ENCODE data around the gene CXCL16.

DNA sequence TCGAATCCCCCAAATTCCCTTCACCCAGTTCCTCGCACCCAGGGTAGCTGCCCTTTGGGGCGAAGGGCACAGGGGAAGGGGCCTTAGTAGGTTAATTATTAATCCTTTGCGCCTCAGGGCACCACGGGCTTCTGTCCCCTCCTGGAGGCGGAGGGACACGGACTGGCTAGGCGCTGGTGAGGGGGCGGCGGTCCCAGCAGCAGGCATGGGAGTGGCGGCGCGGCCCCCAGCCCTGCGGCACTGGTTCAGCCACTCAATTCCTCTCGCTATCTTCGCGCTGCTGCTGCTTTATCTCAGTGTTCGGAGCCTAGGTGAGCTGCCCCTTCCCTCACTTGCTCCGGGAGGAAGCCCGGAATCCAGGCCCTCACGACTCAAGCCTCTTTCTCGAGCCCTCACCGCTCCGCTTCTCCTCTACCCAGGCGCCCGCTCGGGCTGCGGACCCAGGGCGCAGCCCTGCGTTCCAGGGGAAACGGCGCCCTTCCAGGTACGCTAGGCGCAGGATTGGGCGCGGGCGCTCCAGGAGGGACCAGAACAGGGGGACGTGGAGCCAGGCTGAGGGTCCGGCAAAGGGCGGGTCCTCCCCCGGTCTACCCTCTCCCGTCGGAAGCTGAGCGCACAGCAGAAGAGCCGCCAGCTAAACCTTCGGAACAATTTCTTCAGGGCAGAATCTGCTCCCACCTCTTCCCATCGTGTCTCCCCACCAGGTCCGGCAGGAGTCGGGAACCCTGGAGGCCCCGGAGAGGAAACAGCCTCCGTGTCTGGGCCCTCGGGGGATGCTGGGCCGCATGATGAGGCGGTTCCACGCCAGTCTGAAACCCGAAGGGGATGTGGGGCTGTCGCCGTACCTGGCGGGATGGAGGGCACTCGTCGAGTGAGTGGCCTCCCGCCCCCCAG is 49.3 kb upstream of the CXCL16 start, which contains the start of gene GLTPD2:
- TF ChIP-seq, protein P1, sequence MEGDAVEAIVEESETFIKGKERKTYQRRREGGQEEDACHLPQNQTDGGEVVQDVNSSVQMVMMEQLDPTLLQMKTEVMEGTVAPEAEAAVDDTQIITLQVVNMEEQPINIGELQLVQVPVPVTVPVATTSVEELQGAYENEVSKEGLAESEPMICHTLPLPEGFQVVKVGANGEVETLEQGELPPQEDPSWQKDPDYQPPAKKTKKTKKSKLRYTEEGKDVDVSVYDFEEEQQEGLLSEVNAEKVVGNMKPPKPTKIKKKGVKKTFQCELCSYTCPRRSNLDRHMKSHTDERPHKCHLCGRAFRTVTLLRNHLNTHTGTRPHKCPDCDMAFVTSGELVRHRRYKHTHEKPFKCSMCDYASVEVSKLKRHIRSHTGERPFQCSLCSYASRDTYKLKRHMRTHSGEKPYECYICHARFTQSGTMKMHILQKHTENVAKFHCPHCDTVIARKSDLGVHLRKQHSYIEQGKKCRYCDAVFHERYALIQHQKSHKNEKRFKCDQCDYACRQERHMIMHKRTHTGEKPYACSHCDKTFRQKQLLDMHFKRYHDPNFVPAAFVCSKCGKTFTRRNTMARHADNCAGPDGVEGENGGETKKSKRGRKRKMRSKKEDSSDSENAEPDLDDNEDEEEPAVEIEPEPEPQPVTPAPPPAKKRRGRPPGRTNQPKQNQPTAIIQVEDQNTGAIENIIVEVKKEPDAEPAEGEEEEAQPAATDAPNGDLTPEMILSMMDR (IDR thresholded peaks at IDR 0.05) = no peak
- TF ChIP-seq POLR2A (IDR thresholded peaks at IDR 0.05) = no peak

Measured in uterus (tissue), 2 donors.